GM18951 (cell line): Measurements from ENCODE around the gene TRABD2B.

Experiments used
- POLR2A ChIP-seq: IDR thresholded peaks from 4 replicates; pipeline ENCODE4 v1.6.1; 2011; ENCODE audit warnings: mild to moderate bottlenecking; ENCODE audit not compliant: insufficient read length, insufficient read depth; ENCODE audit errors: extremely low read depth
- in situ Hi-C: fragments of 300-500 bp; cut with MboI; formaldehyde crosslinking; loops from one replicate; pipeline ENCODE4 v1.12.0; 2022; ENCODE audit warnings: low sequenced_read_pairs, mixed read lengths, inconsistent platforms; ENCODE audit not compliant: unreplicated experiment

The TRABD2B gene

GRCh38 chr1:47866601-47867437 is 130.4 kb downstream of the TRABD2B start:
- TF ChIP-seq POLR2A: no peak
- in situ Hi-C loops: no loop called here

GRCh38 chr1:47865881-47866535 is 131.2 kb downstream of the TRABD2B start:
- in situ Hi-C loops: no loop called here
- TF ChIP-seq POLR2A: no peak

- in situ Hi-C loops: no loop called here
Observed at GRCh38 chr1:47859092-47859743, 138.0 kb downstream of the TRABD2B start.

GRCh38 chr1:47856996-47857395 is 140.2 kb downstream of the TRABD2B start:
- TF ChIP-seq POLR2A: no peak
- in situ Hi-C loops: no loop called here

More at GRCh38 chr1:47859092-47859743, 138.0 kb downstream of the TRABD2B start:
- TF ChIP-seq POLR2A: no peak

GRCh38 chr1:47855230-47855629 is 142.0 kb downstream of the TRABD2B start:
- TF ChIP-seq POLR2A: no peak
- in situ Hi-C loops: no loop called here

- in situ Hi-C loops: no loop called here
- TF ChIP-seq POLR2A: no peak
Observed at GRCh38 chr1:47854552-47855144, 142.5 kb downstream of the TRABD2B start.

GRCh38 chr1:47853852-47854251 is 143.3 kb downstream of the TRABD2B start:
- in situ Hi-C loops: no loop called here
- TF ChIP-seq POLR2A: no peak

- in situ Hi-C loops: no loop called here
- no peak for TF ChIP-seq POLR2A
Observed at GRCh38 chr1:47853059-47853458, 144.1 kb downstream of the TRABD2B start.

GRCh38 chr1:47852006-47852718 is 145.0 kb downstream of the TRABD2B start:
- in situ Hi-C loops: no loop called here
- no peak for TF ChIP-seq POLR2A

- in situ Hi-C loops: no loop called here
- no peak for TF ChIP-seq POLR2A
Observed at GRCh38 chr1:47850451-47850850, 146.7 kb downstream of the TRABD2B start.

- TF ChIP-seq POLR2A: no peak
- in situ Hi-C loops: no loop called here
Observed at GRCh38 chr1:47849591-47850261, 147.5 kb downstream of the TRABD2B start.

GRCh38 chr1:47849005-47849521 is 148.1 kb downstream of the TRABD2B start:
- no peak for TF ChIP-seq POLR2A
- in situ Hi-C loops: no loop called here
